Fibroblast of the aortic adventitia (primary cell): ENCODE measurements around the gene H2AZ1. TPM values are rescaled to one million over a fixed set of nuclear protein-coding genes. Genes with fewer than 3 reads are reported as not detected.

Experiments
- DNase-seq: peaks from one replicate; pipeline ENCODE4 v3.0.0-alpha.2; 2010; ENCODE audit warnings: low read depth
- H3K4me3 ChIP-seq: 2 replicates; pipeline ENCODE4 v1.5.1; 2011; ENCODE audit warnings: low read depth, mild to moderate bottlenecking, control low read depth, low read length, moderate library complexity
- total RNA-seq: library from RNA; depleted of rRNA; stranded (reverse); fragments of >200 nt; gene quantifications from 2 replicates; pipeline ENCODE4 v1.2.3, GENCODE V29; 2012; ENCODE audit warnings: low replicate concordance
- TF ChIP-seq, protein P1 (sequence below): IDR thresholded peaks from 2 replicates; pipeline ENCODE4 v1.5.1; 2011; ENCODE audit warnings: mild to moderate bottlenecking, low read length, control low read depth, inconsistent platforms; ENCODE audit not compliant: insufficient read depth

H2AZ1 gene
- total RNA-seq, 1 donor = 385 TPM

DNA sequence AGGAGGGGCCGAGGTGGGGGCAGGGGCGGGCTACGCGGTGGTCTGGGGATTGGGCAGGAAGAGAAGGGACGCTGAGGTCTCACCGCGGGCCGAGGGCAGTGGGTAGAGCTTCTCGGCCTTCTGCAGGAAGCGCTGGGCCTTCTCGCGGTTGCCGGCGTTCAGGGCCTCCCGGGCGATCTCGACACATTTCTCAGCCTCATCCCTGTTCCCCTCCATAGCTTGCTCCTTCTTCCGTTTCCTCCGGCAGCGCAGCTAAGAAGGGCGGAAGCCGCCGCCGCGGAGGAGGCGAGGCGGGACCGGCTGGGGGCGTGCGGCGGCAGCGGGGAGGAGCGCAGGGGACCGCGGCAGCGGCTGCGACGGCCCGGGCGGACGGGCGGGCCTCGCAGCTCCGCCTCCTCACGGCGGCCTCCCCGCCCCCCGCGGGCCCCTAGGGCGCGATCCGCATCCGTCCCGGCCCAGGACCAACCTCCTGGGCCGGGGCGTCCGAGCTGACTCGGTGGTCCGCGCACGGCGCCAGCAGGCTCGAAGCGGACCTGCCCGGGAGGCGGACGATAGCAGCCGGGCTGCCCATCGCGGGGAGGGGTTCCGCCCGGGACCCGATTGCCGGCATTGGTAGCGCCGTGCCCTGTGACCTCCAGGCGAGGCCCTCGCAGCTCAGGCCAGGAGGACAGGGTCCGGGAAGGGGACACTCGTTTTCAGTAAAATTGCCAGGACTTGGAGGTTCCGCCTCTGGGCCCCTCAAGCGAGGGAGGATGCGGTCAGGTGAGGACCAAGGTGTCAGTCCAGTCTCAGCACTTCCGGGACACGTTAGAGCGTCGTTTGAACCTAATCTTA, 3.5 kb downstream of the H2AZ1 start, which contains the start of gene DNAJB14:
DNAJB14 (minus strand) TSS at position 263 of the 834 bp plus-strand sequence; CDS start at position 216, 47 bp downstream.
- DNase-seq = peak; percentile 62
- TF ChIP-seq, protein P1, sequence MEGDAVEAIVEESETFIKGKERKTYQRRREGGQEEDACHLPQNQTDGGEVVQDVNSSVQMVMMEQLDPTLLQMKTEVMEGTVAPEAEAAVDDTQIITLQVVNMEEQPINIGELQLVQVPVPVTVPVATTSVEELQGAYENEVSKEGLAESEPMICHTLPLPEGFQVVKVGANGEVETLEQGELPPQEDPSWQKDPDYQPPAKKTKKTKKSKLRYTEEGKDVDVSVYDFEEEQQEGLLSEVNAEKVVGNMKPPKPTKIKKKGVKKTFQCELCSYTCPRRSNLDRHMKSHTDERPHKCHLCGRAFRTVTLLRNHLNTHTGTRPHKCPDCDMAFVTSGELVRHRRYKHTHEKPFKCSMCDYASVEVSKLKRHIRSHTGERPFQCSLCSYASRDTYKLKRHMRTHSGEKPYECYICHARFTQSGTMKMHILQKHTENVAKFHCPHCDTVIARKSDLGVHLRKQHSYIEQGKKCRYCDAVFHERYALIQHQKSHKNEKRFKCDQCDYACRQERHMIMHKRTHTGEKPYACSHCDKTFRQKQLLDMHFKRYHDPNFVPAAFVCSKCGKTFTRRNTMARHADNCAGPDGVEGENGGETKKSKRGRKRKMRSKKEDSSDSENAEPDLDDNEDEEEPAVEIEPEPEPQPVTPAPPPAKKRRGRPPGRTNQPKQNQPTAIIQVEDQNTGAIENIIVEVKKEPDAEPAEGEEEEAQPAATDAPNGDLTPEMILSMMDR = no peak
- peak within 1 kb of the TSS; percentile 87 for H3K4me3 ChIP-seq

DNA sequence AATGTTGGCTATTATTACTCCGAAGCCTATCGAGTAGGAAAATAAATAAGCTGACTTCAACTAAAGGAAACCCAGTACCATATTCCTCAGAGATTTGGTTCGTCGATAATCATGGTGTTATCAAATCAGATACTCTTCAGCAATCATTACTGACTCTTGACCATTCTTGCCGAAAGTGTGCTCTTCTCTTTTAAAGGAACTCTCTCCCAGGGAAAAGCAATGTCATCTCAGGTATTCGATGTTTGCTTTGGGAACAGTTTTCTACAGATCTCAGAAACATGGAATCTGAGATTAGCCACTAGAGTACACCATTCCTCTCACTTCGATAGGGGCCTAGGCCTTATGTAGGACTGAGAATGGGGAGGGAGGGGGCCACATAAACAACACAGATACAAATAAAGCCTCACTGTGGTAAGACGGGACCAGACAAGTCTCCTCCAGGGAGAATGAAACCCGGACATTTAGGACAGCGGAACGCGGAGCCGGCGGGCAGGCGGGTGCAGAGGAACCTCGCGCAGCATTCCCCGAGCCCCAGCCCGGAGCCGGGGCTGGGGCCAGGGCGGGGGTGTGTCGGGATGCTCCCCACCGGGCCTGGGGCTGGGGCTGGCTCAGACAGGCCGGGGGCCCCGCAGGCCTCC, 4.2 kb downstream of the H2AZ1 start:
- DNase-seq = no peak
- TF ChIP-seq, protein P1 = peak; percentile 12
- H3K4me3 ChIP-seq = peak overlapping the region; percentile 87

DNA sequence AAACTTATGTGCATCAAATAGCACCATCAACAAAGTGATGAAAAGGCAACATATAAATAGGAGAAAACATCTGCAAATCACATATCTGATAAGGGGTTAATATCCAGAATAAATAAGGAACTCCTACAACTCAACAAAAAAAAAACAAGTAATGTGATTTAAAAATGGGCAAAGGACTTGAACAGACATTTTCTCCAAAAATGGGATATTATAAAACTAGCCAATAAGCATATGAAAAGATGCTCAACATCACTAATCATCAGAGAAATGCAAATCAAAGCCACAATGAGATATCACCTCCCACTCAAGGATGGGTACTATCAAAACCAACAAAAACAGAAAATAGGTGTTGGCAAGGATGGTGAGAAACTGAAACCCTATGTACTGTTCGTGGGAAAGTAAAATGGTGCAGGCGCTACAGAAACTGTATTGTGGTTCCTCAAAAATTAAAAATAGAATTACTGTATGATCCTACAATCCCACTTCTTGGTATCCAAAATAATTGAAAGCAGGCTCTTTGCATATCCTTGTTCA, 6.1 kb downstream of the H2AZ1 start:
- TF ChIP-seq, protein P1 = no peak
- H3K4me3 ChIP-seq = no peak overlapping the region
- no peak for DNase-seq

DNA sequence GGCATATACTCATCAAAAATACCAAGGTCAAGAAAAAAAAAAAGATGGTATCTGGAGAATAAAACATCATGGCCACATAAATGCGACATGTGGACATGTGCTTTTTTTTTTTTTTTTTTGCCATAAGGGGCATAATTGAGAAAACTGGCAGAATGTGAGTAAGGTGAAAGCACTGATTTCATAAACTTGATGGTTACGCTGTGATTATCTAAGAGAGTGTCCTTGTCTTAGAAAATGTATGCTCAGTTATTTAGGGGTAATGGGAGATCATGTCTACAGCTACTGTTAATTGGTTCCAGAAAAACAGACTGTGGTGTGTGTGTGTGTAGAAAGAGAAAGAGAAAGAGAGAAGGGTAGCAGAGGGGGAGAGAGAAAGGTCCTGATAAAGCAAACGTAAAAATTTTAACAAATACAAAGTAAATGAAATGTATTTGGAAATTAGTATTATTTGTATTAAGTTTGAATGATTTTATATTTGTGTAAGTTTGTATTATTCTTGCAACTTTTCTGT, 11.8 kb downstream of the H2AZ1 start:
- TF ChIP-seq, protein P1 = no peak
- H3K4me3 ChIP-seq = no peak overlapping the region
- no peak for DNase-seq

DNA sequence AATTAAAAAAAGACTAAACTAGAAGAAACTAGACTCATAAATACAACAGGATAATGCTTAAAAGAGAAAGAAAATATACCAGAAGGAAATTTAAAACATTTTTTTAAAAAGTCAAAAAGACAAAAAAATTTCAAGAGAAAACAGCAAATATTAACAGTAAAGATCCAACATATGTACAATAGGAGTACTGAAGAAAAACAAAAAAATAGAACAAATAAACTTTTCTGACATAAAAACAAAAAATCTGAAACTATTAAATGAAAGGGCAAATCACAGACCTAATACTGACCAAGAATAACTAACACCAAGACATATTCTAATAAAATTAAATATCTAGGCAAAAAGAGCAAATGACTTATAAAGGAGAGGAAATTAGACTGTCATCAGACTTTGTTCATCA, 15.2 kb downstream of the H2AZ1 start:
- TF ChIP-seq, protein P1 = no peak
- H3K4me3 ChIP-seq = no peak overlapping the region
- DNase-seq = peak; percentile 37

DNA sequence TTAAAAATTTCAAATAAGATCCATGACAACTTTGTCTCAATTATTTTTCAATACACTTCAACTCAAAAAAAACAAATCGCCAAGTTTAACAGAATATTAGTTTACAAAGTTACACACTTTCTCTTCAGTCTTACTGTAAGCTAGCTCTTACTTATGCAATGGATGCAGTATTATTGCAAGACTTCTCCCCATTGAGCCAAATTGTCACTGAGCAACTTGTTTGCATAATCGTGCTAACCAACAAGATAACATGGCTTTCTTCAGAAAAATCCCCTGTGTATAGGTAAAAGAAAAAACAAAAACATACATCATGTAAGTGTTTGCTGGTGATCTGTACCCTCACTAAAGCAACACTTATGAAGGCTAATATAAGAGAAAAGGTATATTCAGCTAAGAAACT, 22.5 kb downstream of the H2AZ1 start:
- peak; percentile 26 for DNase-seq
- H3K4me3 ChIP-seq = no peak overlapping the region
- TF ChIP-seq, protein P1 = no peak
